Renal cortical epithelial cell (primary cell): ENCODE measurements around the gene KARS1. TPM values are rescaled to one million over a fixed set of nuclear protein-coding genes. Genes with fewer than 3 reads are reported as not detected.
"Not testable (repeated sequence)": the region's sequence is repeated elsewhere in the genome, so short reads cannot be mapped to it uniquely, and the experiment has no call there.

Experiments used
- DNase-seq: peaks from one replicate; pipeline ENCODE4 v3.0.0-alpha.2; 2011; ENCODE audit warnings: low read depth
- total RNA-seq: library from RNA; depleted of rRNA; stranded (reverse); fragments of >200 nt; gene quantifications from 2 replicates; pipeline ENCODE4 v1.2.3, GENCODE V29; 2014

KARS1 gene
- total RNA-seq, 1 donor from 2014 or later, result 144 TPM

DNA sequence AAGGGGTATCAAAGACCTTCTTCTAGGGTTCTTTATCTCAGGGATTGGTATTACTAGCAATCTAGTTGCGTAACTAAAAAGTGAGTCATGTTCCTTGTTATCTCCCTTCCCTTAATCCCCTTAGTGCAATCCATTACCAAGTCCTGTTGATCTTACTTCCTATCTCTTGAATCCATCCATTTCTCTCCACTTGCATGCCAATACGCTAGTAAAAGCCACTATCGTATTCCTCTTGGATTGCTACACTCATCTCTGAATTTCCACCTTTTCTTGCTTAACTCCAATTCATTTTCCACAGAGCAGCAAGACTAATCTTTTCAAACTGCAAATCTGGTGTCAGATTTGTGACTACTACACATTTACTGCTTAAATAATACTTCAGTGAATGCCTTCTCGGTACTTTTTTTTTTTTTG is 22.5 kb downstream of the KARS1 start:
- DNase-seq, result peak; percentile 16

DNA sequence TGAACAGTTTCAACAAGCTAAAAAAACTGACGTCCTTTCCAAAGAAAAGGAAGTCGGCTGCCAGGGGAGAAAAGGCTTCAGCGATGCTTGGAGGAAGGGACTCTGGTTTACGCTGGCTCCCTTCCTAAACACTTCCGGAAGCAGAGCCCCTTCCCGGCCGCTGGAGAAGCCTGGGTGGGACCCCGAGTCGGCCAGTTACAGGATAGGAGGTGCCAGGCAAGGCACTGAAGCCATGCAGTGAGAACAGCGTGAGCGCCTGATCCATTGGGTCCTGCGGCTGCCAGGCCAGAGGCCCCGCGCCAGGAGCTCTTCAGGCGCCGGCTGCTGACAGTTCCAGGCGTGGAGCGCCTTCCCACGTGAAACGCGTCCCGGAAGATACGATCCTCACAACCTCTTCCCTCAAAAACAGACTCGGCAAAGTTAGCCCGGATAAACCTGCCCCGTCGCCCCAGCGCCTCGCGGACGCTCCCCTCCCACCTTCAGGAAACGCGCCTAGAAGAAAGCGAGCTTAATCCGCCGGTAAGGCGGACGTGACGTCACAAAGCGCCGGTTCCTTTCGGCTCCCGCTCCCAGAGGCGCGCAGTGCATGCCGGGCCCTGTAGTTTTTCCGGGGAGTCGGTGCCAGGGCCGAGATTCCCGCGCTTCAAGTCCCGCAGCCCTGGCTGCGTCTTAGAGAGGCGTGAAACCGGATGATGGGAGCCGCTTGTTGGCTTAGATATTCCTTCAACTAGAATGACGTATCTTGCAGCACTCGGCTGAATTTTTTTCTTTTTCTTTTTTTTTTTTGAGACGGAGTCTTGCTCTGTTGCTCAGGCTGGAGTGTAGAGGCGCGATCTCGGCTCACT is 24.5 kb downstream of the KARS1 start, which contains the start of gene ADAT1:
Gene ADAT1 (minus strand): TSS at position 521 of the 845 bp plus-strand sequence. CDS start 2,482 bp downstream, outside the sequence.
- DNase-seq, result peak; percentile 93

- DNase-seq, result peak; percentile 49
Measured at GRCh38 chr16:75621170-75621477, 26.3 kb downstream of the KARS1 start.

DNA sequence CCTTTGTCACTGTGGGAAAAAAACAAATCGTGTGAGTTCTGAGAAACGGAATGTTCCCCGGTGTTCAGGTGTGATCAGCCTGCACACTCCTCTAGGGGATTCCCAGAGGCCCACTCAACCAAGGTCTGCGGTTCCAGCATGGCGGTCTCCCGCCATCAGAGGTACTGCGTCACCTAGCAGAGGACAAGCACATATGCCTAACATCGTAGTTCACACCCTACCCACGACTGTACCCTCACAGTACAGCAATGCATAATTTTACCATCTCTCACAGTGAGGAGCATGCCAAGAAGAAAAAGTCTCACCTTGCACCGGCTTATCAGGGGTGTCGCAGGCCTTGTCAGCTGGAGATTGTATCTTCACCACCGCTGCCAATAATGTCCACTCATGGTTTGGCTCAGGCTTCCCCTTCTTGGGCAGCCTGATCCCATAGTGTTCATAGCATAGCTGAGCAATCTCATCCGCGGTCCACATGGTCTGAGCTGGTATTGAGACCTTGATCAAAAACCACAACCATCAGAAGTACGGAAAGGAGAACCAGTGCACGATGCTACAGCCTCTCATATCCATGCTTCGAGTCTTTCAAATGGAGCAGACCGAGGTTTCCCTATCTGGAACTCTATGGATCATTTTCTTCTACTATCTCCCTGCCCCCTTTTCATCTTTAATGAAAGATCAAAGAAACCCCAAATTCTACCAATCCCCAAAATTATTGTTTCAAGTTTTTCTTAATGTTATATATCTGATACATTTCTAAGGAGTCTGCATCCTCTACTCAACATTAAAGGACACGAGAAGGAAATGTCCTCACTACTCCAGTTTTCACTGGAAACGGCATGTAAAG is 26.9 kb downstream of the KARS1 start:
- DNase-seq, result no peak

- no peak for DNase-seq
Measured at GRCh38 chr16:75618780-75619179, 28.7 kb downstream of the KARS1 start.

DNA sequence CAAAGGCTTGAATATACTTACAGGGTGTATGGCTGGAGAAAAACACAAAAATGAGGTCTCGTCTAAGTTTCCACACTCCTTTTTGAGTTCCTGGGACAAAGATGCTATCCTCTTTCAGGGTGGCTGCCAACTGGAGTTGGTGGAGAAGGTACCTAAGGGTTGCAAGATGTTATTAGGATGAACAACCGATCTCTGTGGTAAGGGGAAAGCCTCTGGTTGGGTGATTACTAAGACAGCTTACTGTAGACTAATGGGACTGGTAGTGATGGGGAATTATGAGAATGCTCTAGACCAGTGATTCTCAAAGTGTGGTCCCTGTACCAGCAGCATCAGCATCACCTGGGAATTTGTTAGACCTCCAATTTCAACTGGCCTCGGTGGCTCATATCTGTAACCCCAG is 30.3 kb downstream of the KARS1 start:
- DNase-seq, result no peak

DNA sequence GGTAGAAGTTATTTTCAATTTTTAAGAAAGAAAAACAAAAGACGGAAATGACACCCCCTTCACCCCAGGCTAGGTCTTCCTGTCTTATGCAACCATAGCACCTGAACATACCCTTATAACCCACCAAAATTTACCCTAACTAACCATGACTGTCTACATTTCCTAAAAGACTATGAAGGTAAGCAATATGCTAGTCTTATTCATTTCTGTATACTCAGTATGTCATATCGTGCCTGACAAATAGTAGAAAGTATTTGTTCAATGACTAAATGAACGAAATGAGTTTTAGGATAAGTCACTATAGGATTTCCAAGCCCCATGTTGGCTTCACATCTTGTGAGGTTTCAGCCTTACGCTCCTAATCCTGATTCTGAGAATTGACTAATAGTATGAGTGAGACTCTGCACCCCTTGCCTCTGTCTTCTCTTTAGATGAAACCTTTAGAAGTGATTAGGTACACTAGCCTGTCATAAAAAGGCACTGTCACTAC is 30.9 kb downstream of the KARS1 start:
- DNase-seq, result no peak

DNA sequence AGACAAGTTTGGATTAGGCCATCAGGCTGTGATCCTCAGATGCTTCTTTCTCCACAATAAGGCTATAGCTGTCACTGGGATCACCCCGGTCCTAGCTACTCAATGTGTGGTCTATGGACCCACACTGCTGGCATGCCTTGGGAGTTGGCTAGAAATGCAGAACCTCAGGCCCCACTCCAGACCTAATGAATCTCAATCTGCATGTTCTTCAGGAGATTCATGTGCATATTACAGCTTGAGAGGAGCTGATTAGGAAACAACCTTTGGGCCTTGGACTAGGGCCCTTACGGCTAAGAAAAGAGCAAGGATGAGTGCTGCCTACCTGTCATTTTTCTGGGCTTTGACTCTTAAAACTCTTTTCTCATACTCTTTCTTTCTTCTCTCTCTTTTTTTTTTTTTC is 31.8 kb downstream of the KARS1 start:
- no peak for DNase-seq

DNA sequence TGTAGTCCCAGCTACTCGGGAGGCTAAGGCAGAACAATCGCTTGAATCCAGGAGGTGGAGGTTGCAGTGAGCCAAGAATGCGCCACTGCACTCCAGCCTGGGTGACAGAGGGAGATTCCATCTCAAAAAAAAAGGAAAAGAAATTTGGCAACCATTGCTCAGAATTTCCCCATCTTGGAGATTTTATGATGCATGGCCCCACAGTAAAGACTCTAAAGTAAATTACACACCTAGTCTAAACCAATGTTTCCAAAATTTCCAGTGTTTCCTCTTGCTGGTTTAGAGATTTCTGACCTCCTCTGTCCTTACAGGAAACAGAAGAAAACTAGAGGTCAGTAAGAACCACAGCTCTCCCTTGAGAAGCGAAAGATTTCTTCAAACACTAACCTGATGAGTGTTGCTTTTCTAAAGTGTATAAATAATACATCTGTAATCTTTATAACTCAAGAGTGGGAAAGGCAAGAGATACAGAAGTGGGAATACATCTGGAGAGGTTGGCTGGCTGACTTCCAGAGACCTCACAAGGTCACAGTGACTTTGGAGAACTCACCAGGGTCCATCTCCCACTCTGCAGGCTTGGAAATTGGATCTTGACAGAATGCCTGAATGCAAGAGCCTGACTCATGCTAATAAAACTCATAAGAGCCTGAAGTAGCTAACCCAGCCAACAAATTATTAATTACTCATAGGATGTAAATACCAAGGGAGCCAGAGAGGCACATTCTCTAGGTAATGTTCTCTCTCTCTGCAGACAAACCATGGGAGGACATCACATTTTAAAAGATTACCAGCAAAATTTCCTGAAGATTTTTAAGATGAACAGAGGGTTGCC is 33.2 kb downstream of the KARS1 start:
- peak; percentile 47 for DNase-seq

DNA sequence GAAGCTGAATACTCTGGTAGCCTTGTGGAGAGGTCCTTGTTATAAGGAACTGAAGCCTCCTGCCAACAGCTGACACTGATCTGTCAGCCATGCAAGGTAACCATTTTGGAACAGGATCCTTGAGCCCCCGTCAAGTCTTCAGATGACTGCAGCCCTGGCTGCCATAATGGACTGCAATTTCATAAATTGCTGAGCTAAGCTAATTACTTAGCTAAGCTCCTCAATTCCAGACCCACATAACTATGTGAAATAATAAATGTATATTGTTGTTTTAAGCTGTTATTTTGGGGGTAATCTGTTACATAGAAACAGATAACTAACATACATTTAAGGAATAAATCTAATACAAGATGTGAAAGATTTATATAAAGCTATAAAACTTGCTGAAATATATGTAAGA is 41.0 kb downstream of the KARS1 start:
- no peak for DNase-seq

DNA sequence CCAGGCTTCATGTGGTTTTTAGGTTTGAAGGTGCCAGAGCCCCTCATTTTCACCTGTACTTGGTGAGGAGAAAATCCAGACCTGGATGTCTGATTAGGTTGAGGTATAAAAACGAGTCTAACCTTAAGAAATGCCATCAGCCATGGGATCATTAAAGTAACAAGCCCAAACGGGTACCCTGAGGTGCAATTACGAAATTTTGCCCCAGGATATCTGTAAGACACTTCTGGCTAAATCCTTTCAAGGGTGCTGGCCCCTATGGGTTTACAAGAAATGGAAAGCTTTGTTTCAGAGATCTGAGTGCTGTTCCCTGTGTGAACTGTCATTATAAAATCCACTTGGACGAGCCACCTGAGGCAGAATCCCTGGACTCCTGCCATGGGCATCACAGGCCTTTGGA is 44.2 kb downstream of the KARS1 start:
- DNase-seq, result no peak

GRCh38 chr16:75599452-75600277 is 47.8 kb downstream of the KARS1 start:
- no peak for DNase-seq

- DNase-seq, result no peak
Measured at GRCh38 chr16:75593825-75594820, 53.3 kb downstream of the KARS1 start.

GRCh38 chr16:75593308-75593707 is 54.2 kb downstream of the KARS1 start:
- no peak for DNase-seq

GRCh38 chr16:75591927-75592326 is 55.5 kb downstream of the KARS1 start:
- not testable (repeated sequence) for DNase-seq

DNA sequence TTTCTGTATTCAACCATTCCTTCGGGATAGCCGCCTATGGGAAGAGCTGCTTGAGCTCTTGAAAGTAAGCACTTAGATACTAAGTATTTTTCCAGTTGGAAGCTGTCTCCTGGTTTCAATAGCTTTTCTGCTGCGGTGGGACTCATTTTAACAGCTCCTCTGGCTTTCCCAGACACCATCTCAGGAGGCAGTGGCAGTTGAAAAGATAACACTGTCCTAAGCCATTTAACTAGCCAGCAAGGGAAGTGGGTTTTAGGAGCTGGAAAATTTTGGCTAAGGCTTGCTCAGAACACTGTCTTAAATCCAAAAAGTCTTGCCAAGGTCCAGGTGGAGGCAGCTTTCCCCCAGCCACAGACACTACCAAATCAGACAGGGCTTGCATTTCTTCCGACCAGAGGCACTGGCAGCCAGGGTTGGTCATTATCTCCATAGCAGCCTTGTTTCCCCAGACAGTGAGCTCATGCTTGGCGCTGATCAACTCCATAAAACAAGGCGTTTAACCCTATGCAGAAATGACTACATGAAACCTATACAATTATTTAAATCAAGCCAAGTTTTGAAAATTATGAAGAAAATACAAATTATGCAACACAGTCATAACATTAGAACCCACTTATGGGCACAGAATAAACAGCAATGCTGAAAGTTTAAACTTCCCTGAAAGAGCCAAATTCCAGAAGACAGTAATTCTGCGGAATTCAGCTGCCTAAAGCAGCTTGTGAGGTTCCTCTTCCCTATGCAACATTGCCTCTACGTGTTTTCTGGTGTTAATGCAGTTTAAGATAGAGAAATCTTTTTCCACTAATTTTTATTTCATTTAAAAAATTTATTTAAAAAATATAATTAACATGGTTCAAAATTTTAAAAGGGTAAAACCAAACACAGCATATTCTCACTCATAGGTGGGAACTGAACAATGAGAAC is 56.3 kb downstream of the KARS1 start:
- no peak for DNase-seq

GRCh38 chr16:75589306-75589705 is 58.2 kb downstream of the KARS1 start:
- no peak for DNase-seq

DNA sequence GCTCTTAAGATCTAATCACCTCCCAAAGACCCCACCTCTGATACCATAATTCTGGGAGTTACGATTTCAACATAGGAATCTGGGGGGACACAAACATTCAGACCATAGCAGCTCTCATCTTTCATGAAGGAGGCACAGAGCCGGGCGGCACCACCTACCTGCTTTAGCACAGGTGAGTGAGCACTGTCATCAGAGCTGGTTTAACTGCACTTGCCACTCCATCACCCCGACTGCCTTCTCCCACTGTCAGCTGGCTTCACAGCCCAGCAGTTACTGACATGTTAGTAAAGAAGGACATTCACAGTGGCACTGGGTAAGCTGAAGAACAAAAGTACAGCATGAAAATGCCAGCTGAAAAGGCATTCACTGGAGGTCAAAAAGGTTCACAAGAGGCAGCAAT is 58.7 kb downstream of the KARS1 start:
- no peak for DNase-seq

- no peak for DNase-seq
Measured at GRCh38 chr16:75584108-75584507, 63.4 kb downstream of the KARS1 start.
